ENCODE data around the gene FMNL3. TPM values are rescaled to one million over a fixed set of nuclear protein-coding genes. Genes with fewer than 3 reads are reported as not detected.

FMNL3 gene
- total and polyA plus RNA-seq, 2 of the 8 experiments (the other 6 are each of a cell fraction or from before 2014, with no cell fraction given), result 8.6 to 29.0 TPM

DNA sequence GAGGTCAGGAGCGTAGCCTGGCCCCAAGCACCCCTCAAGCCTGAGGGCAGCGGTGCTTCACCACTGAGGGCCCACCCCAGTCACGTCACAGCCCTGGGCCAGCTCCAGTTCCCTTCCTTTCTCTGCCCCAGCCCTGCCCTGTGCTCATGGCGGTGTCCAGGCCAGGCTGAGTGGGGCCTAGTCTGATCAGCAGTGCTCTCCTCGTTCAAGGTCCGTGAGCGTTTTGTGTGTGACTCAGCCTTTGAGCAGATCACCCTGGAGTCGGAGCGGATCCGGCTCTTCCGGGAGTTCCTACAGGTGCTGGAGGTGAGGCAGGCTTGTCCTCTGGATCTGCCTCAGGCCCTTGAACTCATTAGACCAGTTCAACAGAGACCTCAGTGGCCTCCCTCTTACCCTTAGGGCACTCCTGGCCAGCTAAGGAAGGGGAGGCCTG, 64.8 kb downstream of the FMNL3 start (continued):
- TF ChIP-seq, protein P1, sequence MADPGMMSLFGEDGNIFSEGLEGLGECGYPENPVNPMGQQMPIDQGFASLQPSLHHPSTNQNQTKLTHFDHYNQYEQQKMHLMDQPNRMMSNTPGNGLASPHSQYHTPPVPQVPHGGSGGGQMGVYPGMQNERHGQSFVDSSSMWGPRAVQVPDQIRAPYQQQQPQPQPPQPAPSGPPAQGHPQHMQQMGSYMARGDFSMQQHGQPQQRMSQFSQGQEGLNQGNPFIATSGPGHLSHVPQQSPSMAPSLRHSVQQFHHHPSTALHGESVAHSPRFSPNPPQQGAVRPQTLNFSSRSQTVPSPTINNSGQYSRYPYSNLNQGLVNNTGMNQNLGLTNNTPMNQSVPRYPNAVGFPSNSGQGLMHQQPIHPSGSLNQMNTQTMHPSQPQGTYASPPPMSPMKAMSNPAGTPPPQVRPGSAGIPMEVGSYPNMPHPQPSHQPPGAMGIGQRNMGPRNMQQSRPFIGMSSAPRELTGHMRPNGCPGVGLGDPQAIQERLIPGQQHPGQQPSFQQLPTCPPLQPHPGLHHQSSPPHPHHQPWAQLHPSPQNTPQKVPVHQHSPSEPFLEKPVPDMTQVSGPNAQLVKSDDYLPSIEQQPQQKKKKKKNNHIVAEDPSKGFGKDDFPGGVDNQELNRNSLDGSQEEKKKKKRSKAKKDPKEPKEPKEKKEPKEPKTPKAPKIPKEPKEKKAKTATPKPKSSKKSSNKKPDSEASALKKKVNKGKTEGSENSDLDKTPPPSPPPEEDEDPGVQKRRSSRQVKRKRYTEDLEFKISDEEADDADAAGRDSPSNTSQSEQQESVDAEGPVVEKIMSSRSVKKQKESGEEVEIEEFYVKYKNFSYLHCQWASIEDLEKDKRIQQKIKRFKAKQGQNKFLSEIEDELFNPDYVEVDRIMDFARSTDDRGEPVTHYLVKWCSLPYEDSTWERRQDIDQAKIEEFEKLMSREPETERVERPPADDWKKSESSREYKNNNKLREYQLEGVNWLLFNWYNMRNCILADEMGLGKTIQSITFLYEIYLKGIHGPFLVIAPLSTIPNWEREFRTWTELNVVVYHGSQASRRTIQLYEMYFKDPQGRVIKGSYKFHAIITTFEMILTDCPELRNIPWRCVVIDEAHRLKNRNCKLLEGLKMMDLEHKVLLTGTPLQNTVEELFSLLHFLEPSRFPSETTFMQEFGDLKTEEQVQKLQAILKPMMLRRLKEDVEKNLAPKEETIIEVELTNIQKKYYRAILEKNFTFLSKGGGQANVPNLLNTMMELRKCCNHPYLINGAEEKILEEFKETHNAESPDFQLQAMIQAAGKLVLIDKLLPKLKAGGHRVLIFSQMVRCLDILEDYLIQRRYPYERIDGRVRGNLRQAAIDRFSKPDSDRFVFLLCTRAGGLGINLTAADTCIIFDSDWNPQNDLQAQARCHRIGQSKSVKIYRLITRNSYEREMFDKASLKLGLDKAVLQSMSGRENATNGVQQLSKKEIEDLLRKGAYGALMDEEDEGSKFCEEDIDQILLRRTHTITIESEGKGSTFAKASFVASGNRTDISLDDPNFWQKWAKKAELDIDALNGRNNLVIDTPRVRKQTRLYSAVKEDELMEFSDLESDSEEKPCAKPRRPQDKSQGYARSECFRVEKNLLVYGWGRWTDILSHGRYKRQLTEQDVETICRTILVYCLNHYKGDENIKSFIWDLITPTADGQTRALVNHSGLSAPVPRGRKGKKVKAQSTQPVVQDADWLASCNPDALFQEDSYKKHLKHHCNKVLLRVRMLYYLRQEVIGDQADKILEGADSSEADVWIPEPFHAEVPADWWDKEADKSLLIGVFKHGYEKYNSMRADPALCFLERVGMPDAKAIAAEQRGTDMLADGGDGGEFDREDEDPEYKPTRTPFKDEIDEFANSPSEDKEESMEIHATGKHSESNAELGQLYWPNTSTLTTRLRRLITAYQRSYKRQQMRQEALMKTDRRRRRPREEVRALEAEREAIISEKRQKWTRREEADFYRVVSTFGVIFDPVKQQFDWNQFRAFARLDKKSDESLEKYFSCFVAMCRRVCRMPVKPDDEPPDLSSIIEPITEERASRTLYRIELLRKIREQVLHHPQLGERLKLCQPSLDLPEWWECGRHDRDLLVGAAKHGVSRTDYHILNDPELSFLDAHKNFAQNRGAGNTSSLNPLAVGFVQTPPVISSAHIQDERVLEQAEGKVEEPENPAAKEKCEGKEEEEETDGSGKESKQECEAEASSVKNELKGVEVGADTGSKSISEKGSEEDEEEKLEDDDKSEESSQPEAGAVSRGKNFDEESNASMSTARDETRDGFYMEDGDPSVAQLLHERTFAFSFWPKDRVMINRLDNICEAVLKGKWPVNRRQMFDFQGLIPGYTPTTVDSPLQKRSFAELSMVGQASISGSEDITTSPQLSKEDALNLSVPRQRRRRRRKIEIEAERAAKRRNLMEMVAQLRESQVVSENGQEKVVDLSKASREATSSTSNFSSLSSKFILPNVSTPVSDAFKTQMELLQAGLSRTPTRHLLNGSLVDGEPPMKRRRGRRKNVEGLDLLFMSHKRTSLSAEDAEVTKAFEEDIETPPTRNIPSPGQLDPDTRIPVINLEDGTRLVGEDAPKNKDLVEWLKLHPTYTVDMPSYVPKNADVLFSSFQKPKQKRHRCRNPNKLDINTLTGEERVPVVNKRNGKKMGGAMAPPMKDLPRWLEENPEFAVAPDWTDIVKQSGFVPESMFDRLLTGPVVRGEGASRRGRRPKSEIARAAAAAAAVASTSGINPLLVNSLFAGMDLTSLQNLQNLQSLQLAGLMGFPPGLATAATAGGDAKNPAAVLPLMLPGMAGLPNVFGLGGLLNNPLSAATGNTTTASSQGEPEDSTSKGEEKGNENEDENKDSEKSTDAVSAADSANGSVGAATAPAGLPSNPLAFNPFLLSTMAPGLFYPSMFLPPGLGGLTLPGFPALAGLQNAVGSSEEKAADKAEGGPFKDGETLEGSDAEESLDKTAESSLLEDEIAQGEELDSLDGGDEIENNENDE (IDR thresholded peaks at IDR 0.05; ENCODE audit: insufficient replicate concordance, low read length), result no peak
- TF ChIP-seq TCF12 (IDR thresholded peaks at IDR 0.05; ENCODE audit: low read depth, low read length), result no peak
- no peak for TF ChIP-seq BCL11A (IDR thresholded peaks at IDR 0.05; ENCODE audit: low read depth in 2 of 2, low read length in 2 of 2)
- TF ChIP-seq TAF7 (optimal IDR thresholded peaks at IDR 0.05; ENCODE audit: borderline replicate concordance, low read depth, low read length), result no peak
- TF ChIP-seq CREB1 (IDR thresholded peaks at IDR 0.05), result no peak
- no peak for TF ChIP-seq RFX5 (IDR thresholded peaks at IDR 0.05; ENCODE audit: borderline replicate concordance, low read depth, low read length)
- TF ChIP-seq SP4 (IDR thresholded peaks at IDR 0.05; ENCODE audit: low read length), result no peak
- TF ChIP-seq POLR2AphosphoS5 (IDR thresholded peaks at IDR 0.05; ENCODE audit: low read depth, low read length), result no peak
- TF ChIP-seq GABPA (IDR thresholded peaks at IDR 0.05; ENCODE audit: borderline replicate concordance, insufficient read depth, low read length), result no peak
- TF ChIP-seq NRF1 (IDR thresholded peaks at IDR 0.05; ENCODE audit: low read depth, low read length), result no peak
- TF ChIP-seq KDM1A (IDR thresholded peaks at IDR 0.05; ENCODE audit: borderline replicate concordance, low read length), result no peak
- TF ChIP-seq EZH2 (IDR thresholded peaks at IDR 0.05; ENCODE audit: low read depth, low read length, severe bottlenecking), result no peak
- TF ChIP-seq KDM5A (IDR thresholded peaks at IDR 0.05; ENCODE audit: low read length), result no peak

Data from H1 (cell line).